Esophagus muscularis mucosa (tissue), 4 donors: Measurements from ENCODE around the gene CDC16. TPM values are rescaled to one million over a fixed set of nuclear protein-coding genes. Genes with fewer than 3 reads are reported as not detected.

Experiments used
- DNase-seq: peaks from one replicate; pipeline ENCODE4 v3.0.0-alpha.2; 2017; ENCODE audit errors: extremely low spot score
- H3K27ac ChIP-seq, 4 donors: fragments of 200-600 bp; sonication (generic); replicated peaks in 1 of 4; 1 replicate in 3 of 4; 2 replicates in 1 of 4; pipeline ENCODE4 v1.5.1; 2016 to 2019; ENCODE audit warnings: mild to moderate bottlenecking in 1 of 4
- H3K27me3 ChIP-seq, 4 donors: fragments of 200-600 bp; sonication (generic); one replicate each; pipeline versions ENCODE4 v1.5.1 to v1.6.0; 2016 to 2019
- H3K36me3 ChIP-seq, 4 donors: fragments of 200-600 bp; sonication (generic); one replicate each; pipeline ENCODE4 v1.5.1; 2016 to 2019
- H3K4me1 ChIP-seq, 4 donors: fragments of 200-600 bp; sonication (generic); one replicate each; pipeline ENCODE4 v1.5.1; 2016 to 2019
- H3K4me3 ChIP-seq, 4 donors: fragments of 200-600 bp; sonication (generic); 1 replicate in 2 of 4; 2 replicates in 2 of 4; pipeline ENCODE4 v1.5.1; 2016 to 2019; ENCODE audit warnings: mild to moderate bottlenecking in 4 of 4, moderate library complexity in 1 of 4
- H3K9me3 ChIP-seq, 4 donors: fragments of 200-600 bp; sonication (generic); 1 replicate in 3 of 4; 2 replicates in 1 of 4; pipeline ENCODE4 v1.5.1; 2016 to 2019
- CTCF ChIP-seq, 3 experiments: fragments of 200-600 bp in 2 of 3; fragments of 450-650 bp in 1 of 3; sonication (generic) in 2 of 3; IDR thresholded peaks; one replicate each; pipeline ENCODE4 v1.5.1; 2017 to 2019; ENCODE audit warnings: antibody characterized with exemption in 3 of 3, mild to moderate bottlenecking in 2 of 3, moderate library complexity in 1 of 3
- EP300 ChIP-seq: sonication (generic); formaldehyde crosslinking; IDR thresholded peaks from one replicate; pipeline ENCODE4 v1.6.1; 2017; ENCODE audit warnings: antibody characterized with exemption
- POLR2A ChIP-seq: fragments of 450-650 bp; IDR thresholded peaks from one replicate; pipeline ENCODE4 v1.6.1; 2017; ENCODE audit warnings: antibody characterized with exemption, moderate library complexity, mild to moderate bottlenecking, low read depth
- POLR2AphosphoS5 ChIP-seq, 2 donors: sonication (generic); formaldehyde crosslinking; IDR thresholded peaks; one replicate each; pipeline ENCODE4 v1.6.1; 2017; ENCODE audit warnings: antibody characterized with exemption in 2 of 2
- WGBS: methylation state at CpG from one replicate; pipeline ENCODE4 v1.1.5; 2018; 5-methylcytosine and 5-hydroxymethylcytosine counted together
- intact Hi-C: fragments of 100-400 bp; cut with DNase I; formaldehyde crosslinking; loops from one replicate; pipeline ENCODE4 v1.15.1; 2023
- total RNA-seq, 4 donors: library from RNA; depleted of rRNA; stranded (reverse); fragments of >200 nt; gene quantifications; one replicate each; pipeline versions ENCODE4 v1.1.0 to v1.2.1, GENCODE V29; 2016

Gene CDC16
- total RNA-seq, 4 donors from 2014 or later: 33.0 to 55.6 (median 42.5) TPM

- no peak overlapping the region for H3K27ac ChIP-seq
Observed at GRCh38 chr13:114203536-114203935, 31.2 kb upstream of the CDC16 start.

GRCh38 chr13:114204894-114205293 lies 29.8 kb upstream of the CDC16 start:
- no peak overlapping the region for H3K27ac ChIP-seq
- 84% methylated on average over 4 of the region's 4 CpGs for WGBS
- intact Hi-C loops: no loop called here
- TF ChIP-seq POLR2A: no peak
- no peak for TF ChIP-seq EP300
- TF ChIP-seq CTCF (IDR thresholded peaks at IDR 0.05): no peak
- no peak for TF ChIP-seq POLR2AphosphoS5 (IDR thresholded peaks at IDR 0.05)
- peaks cover 0 to 17% (median 3%) of the 10 kb centered on the region in 4 donors for H3K27me3 ChIP-seq
- H3K4me1 ChIP-seq: peaks cover 0 to 7% (median 0%) of the 10 kb centered on the region in 4 donors
- no peaks in the 10 kb centered on the region for H3K9me3 ChIP-seq
- DNase-seq: no peak
- H3K4me3 ChIP-seq: no peak overlapping the region
- H3K36me3 ChIP-seq: no peaks in the 10 kb centered on the region

More at GRCh38 chr13:114203536-114203935, 31.2 kb upstream of the CDC16 start:
- peaks cover 0 to 22% (median 3%) of the 10 kb centered on the region in 4 donors for H3K27me3 ChIP-seq
- H3K36me3 ChIP-seq: no peaks in the 10 kb centered on the region
- intact Hi-C loops: no loop called here
- no peak for DNase-seq
- WGBS: 81% methylated on average over 4 of the region's 4 CpGs
- TF ChIP-seq EP300 (no peak), CTCF (IDR thresholded peaks at IDR 0.05) (no peak), POLR2AphosphoS5 (IDR thresholded peaks at IDR 0.05) (no peak), POLR2A (no peak)
- peaks cover 0 to 9% (median 0%) of the 10 kb centered on the region in 4 donors for H3K4me1 ChIP-seq
- H3K4me3 ChIP-seq: no peak overlapping the region
- no peaks in the 10 kb centered on the region for H3K9me3 ChIP-seq

GRCh38 chr13:114208134-114208533 lies 26.6 kb upstream of the CDC16 start:
- 71% methylated on average over 6 of the region's 6 CpGs for WGBS
- no peak overlapping the region for H3K4me3 ChIP-seq
- no peak overlapping the region for H3K27ac ChIP-seq
- H3K36me3 ChIP-seq: no peaks in the 10 kb centered on the region
- peaks cover 0 to 21% (median 2%) of the 10 kb centered on the region in 4 donors for H3K27me3 ChIP-seq
- intact Hi-C loops: no loop called here
- DNase-seq: no peak
- no peaks in the 10 kb centered on the region for H3K4me1 ChIP-seq
- H3K9me3 ChIP-seq: no peaks in the 10 kb centered on the region
- TF ChIP-seq POLR2AphosphoS5 (IDR thresholded peaks at IDR 0.05): no peak
- TF ChIP-seq POLR2A: no peak
- TF ChIP-seq CTCF (IDR thresholded peaks at IDR 0.05): no peak
- no peak for TF ChIP-seq EP300

- peaks cover 0 to 30% (median 2%) of the 10 kb centered on the region in 4 donors for H3K27me3 ChIP-seq
- intact Hi-C loops: no loop called here
- no peaks in the 10 kb centered on the region for H3K9me3 ChIP-seq
- H3K4me1 ChIP-seq: no peaks in the 10 kb centered on the region
- DNase-seq: no peak
- H3K4me3 ChIP-seq: no peak overlapping the region
- H3K27ac ChIP-seq: no peak overlapping the region
- H3K36me3 ChIP-seq: no peaks in the 10 kb centered on the region
- TF ChIP-seq CTCF (IDR thresholded peaks at IDR 0.05) (no peak), EP300 (no peak), POLR2AphosphoS5 (IDR thresholded peaks at IDR 0.05) (no peak), POLR2A (no peak)
- 73% methylated on average over 26 of the region's 26 CpGs for WGBS
Observed at GRCh38 chr13:114211446-114212157, 23.1 kb upstream of the CDC16 start.

- TF ChIP-seq CTCF (IDR thresholded peaks at IDR 0.05) (no peak), EP300 (no peak), POLR2AphosphoS5 (IDR thresholded peaks at IDR 0.05) (no peak), POLR2A (no peak)
- Histone ChIP-seq H3K27me3 (peaks cover 0 to 30% (median 2%) of the 10 kb centered on the region in 4 donors), H3K9me3 (no peaks in the 10 kb centered on the region), H3K4me1 (no peaks in the 10 kb centered on the region), H3K36me3 (no peaks in the 10 kb centered on the region), H3K27ac (no peak overlapping the region), H3K4me3 (no peak overlapping the region)
- no peak for DNase-seq
- intact Hi-C loops: no loop called here
- 73% methylated on average over 6 of the region's 6 CpGs for WGBS
Observed at GRCh38 chr13:114212158-114212495, 22.6 kb upstream of the CDC16 start.
